Astrocyte (in vitro differentiated cells and primary cell): ENCODE measurements around the gene CORO6.

ENCODE experiments used
- CTCF ChIP-seq: IDR thresholded peaks from 2 replicates; pipeline ENCODE4 v1.5.1; 2011; ENCODE audit warnings: low read depth, mild to moderate bottlenecking, inconsistent platforms, low read length, moderate library complexity; ENCODE audit not compliant: insufficient read depth
- EZH2 ChIP-seq: IDR thresholded peaks from 2 replicates; pipeline ENCODE4 v1.6.1; 2012; ENCODE audit warnings: mild to moderate bottlenecking, low read length, inconsistent platforms; ENCODE audit not compliant: insufficient read depth

GRCh38 chr17:29642171-29642611 is 19.5 kb upstream of the CORO6 start:
- TF ChIP-seq CTCF (no peak), EZH2 (no peak)
